Omental fat pad (tissue), 4 donors: ENCODE measurements around the gene CDON. TPM values are rescaled to one million over a fixed set of nuclear protein-coding genes. Genes with fewer than 3 reads are reported as not detected.

Experiments
- ATAC-seq: fragments of 150-250 bp; one replicate; pipeline ENCODE4 v1.9.1; 2016; ENCODE audit warnings: mild to moderate bottlenecking, moderate library complexity; ENCODE audit not compliant: low FRiP score
- DNase-seq: peaks from one replicate; pipeline ENCODE4 v3.0.0-alpha.2; 2019; ENCODE audit warnings: low spot score
- CTCF ChIP-seq, 3 donors: fragments of 450-650 bp; IDR thresholded peaks; one replicate each; pipeline ENCODE4 v1.5.1; 2016 to 2017; ENCODE audit warnings: antibody characterized with exemption in 3 of 3, mild to moderate bottlenecking in 3 of 3, moderate library complexity in 2 of 3
- total RNA-seq, 4 donors: library from RNA; depleted of rRNA; stranded (reverse); fragments of >200 nt; gene quantifications; one replicate each; pipeline ENCODE4 v1.1.0, GENCODE V29; 2016

Gene CDON
- total RNA-seq, 4 donors from 2014 or later = 13.1 to 159 (median 43.4) TPM

GRCh38 chr11:126105022-126105747, 42.5 kb upstream of the CDON start:
- ATAC-seq (peak; percentile 26), DNase-seq (no peak)
- TF ChIP-seq CTCF (IDR thresholded peaks at IDR 0.05) = no peak

GRCh38 chr11:126104420-126104819, 41.8 kb upstream of the CDON start:
- ATAC-seq = no peak
- no peak for DNase-seq
- TF ChIP-seq CTCF (IDR thresholded peaks at IDR 0.05) = no peak

- ATAC-seq = no peak
- DNase-seq = no peak
- no peak for TF ChIP-seq CTCF (IDR thresholded peaks at IDR 0.05)
Observed at GRCh38 chr11:126103150-126103549, 40.5 kb upstream of the CDON start.

- TF ChIP-seq CTCF (IDR thresholded peaks at IDR 0.05) = no peak
- no peak for DNase-seq
- ATAC-seq = peak; percentile 39
Observed at GRCh38 chr11:126102436-126102981, 39.8 kb upstream of the CDON start.

GRCh38 chr11:126101930-126102283, 39.2 kb upstream of the CDON start:
- ATAC-seq (no peak), DNase-seq (no peak)
- TF ChIP-seq CTCF (IDR thresholded peaks at IDR 0.05) = no peak

- no peak for ATAC-seq
- no peak for TF ChIP-seq CTCF (IDR thresholded peaks at IDR 0.05)
- no peak for DNase-seq
Observed at GRCh38 chr11:126101251-126101929, 38.7 kb upstream of the CDON start.
